ENCODE results near the gene TTC12.

DNA sequence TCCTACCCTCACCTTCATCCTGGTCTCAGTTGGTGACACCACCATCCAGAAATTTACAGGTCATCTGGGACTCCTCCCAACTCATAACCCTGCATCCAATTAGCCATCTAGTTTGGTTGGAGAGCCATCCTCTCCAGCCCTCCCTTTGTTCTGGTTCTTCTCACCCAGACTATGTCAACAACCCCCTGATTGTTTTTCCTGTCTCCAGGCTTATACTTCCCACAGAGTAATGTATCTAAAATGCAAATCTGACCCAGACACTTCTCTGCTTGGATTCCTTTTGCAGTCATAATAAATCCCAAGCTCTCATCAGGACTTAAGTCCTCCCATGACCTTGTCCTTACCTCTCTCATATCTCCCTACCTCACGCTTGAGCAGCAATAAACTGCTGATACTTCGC lies 3.0 kb downstream of the TTC12 start:
- no peak for TF ChIP-seq NFYB (IDR thresholded peaks at IDR 0.05; ENCODE audit: extremely low read depth, insufficient read length)
- TF ChIP-seq, protein P1, sequence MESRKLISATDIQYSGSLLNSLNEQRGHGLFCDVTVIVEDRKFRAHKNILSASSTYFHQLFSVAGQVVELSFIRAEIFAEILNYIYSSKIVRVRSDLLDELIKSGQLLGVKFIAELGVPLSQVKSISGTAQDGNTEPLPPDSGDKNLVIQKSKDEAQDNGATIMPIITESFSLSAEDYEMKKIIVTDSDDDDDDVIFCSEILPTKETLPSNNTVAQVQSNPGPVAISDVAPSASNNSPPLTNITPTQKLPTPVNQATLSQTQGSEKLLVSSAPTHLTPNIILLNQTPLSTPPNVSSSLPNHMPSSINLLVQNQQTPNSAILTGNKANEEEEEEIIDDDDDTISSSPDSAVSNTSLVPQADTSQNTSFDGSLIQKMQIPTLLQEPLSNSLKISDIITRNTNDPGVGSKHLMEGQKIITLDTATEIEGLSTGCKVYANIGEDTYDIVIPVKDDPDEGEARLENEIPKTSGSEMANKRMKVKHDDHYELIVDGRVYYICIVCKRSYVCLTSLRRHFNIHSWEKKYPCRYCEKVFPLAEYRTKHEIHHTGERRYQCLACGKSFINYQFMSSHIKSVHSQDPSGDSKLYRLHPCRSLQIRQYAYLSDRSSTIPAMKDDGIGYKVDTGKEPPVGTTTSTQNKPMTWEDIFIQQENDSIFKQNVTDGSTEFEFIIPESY (CRISPR knock-in tag; IDR thresholded peaks at IDR 0.05), result no peak
- no peak for TF ChIP-seq EZH2 (IDR thresholded peaks at IDR 0.05; ENCODE audit: borderline replicate concordance, low read depth, low read length)
- no peak for TF ChIP-seq BHLHE40 (IDR thresholded peaks at IDR 0.05; ENCODE audit: low read length)
- TF ChIP-seq, protein P2, sequence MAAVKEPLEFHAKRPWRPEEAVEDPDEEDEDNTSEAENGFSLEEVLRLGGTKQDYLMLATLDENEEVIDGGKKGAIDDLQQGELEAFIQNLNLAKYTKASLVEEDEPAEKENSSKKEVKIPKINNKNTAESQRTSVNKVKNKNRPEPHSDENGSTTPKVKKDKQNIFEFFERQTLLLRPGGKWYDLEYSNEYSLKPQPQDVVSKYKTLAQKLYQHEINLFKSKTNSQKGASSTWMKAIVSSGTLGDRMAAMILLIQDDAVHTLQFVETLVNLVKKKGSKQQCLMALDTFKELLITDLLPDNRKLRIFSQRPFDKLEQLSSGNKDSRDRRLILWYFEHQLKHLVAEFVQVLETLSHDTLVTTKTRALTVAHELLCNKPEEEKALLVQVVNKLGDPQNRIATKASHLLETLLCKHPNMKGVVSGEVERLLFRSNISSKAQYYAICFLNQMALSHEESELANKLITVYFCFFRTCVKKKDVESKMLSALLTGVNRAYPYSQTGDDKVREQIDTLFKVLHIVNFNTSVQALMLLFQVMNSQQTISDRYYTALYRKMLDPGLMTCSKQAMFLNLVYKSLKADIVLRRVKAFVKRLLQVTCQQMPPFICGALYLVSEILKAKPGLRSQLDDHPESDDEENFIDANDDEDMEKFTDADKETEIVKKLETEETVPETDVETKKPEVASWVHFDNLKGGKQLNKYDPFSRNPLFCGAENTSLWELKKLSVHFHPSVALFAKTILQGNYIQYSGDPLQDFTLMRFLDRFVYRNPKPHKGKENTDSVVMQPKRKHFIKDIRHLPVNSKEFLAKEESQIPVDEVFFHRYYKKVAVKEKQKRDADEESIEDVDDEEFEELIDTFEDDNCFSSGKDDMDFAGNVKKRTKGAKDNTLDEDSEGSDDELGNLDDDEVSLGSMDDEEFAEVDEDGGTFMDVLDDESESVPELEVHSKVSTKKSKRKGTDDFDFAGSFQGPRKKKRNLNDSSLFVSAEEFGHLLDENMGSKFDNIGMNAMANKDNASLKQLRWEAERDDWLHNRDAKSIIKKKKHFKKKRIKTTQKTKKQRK (IDR thresholded peaks at IDR 0.05; ENCODE audit: borderline replicate concordance, low read depth, low read length), result no peak
- TF ChIP-seq, protein P3, sequence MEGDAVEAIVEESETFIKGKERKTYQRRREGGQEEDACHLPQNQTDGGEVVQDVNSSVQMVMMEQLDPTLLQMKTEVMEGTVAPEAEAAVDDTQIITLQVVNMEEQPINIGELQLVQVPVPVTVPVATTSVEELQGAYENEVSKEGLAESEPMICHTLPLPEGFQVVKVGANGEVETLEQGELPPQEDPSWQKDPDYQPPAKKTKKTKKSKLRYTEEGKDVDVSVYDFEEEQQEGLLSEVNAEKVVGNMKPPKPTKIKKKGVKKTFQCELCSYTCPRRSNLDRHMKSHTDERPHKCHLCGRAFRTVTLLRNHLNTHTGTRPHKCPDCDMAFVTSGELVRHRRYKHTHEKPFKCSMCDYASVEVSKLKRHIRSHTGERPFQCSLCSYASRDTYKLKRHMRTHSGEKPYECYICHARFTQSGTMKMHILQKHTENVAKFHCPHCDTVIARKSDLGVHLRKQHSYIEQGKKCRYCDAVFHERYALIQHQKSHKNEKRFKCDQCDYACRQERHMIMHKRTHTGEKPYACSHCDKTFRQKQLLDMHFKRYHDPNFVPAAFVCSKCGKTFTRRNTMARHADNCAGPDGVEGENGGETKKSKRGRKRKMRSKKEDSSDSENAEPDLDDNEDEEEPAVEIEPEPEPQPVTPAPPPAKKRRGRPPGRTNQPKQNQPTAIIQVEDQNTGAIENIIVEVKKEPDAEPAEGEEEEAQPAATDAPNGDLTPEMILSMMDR (IDR thresholded peaks at IDR 0.05 in 2 of 3, conservative IDR thresholded peaks at IDR 0.05 in 1 of 3; ENCODE audit: insufficient read depth in 2 of 3, low read depth in 1 of 3, low read length in 3 of 3), result no peak
- no peak for TF ChIP-seq MED1 (CRISPR knock-in tag; IDR thresholded peaks at IDR 0.05; ENCODE audit: borderline replicate concordance)
- TF ChIP-seq, protein P4, sequence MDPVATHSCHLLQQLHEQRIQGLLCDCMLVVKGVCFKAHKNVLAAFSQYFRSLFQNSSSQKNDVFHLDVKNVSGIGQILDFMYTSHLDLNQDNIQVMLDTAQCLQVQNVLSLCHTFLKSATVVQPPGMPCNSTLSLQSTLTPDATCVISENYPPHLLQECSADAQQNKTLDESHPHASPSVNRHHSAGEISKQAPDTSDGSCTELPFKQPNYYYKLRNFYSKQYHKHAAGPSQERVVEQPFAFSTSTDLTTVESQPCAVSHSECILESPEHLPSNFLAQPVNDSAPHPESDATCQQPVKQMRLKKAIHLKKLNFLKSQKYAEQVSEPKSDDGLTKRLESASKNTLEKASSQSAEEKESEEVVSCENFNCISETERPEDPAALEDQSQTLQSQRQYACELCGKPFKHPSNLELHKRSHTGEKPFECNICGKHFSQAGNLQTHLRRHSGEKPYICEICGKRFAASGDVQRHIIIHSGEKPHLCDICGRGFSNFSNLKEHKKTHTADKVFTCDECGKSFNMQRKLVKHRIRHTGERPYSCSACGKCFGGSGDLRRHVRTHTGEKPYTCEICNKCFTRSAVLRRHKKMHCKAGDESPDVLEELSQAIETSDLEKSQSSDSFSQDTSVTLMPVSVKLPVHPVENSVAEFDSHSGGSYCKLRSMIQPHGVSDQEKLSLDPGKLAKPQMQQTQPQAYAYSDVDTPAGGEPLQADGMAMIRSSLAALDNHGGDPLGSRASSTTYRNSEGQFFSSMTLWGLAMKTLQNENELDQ (CRISPR knock-in tag; IDR thresholded peaks at IDR 0.05; ENCODE audit: borderline replicate concordance), result no peak
- TF ChIP-seq POLR2A (conservative IDR thresholded peaks at IDR 0.05), result no peak
- TF ChIP-seq EGR1 (conservative IDR thresholded peaks at IDR 0.05), result no peak
- no peak for TF ChIP-seq FOXK1 (CRISPR knock-in tag; IDR thresholded peaks at IDR 0.05; ENCODE audit: borderline replicate concordance)
